SK-N-SH treated with all-trans-retinoic acid at 6 μM for 48 hours (cell line): ENCODE data around the gene IL36RN.

Source experiments
- ARNTL ChIP-seq: fragments of 450-650 bp; formaldehyde crosslinking; IDR thresholded peaks from 2 replicates; pipeline ENCODE4 v1.5.0; 2020; ENCODE audit warnings: low read depth, mild to moderate bottlenecking, moderate library complexity, borderline replicate concordance
- GLIS3 ChIP-seq: fragments of 250-450 bp; sonication (Bioruptor Pico); IDR thresholded peaks from 2 replicates; pipeline ENCODE4 v1.5.0; 2020; ENCODE audit warnings: mild to moderate bottlenecking, moderate library complexity
- RARB ChIP-seq: fragments of 250-450 bp; sonication (Bioruptor Pico); IDR thresholded peaks from 2 replicates; pipeline ENCODE4 v1.8.0; 2021; ENCODE audit warnings: mild to moderate bottlenecking, moderate library complexity
- ZC3H10 ChIP-seq: fragments of 250-450 bp; sonication (Bioruptor Pico); IDR thresholded peaks from 2 replicates; pipeline ENCODE4 v1.5.1; 2021; ENCODE audit warnings: mild to moderate bottlenecking, moderate library complexity
- ZFP3 ChIP-seq: fragments of 250-450 bp; sonication (Bioruptor Pico); IDR thresholded peaks from 2 replicates; pipeline ENCODE4 v1.5.0; 2020; ENCODE audit warnings: mild to moderate bottlenecking, moderate library complexity
- ZFP30 ChIP-seq: fragments of 450-650 bp; formaldehyde crosslinking; IDR thresholded peaks from 2 replicates; pipeline ENCODE4 v1.5.0; 2022; ENCODE audit warnings: mild to moderate bottlenecking, moderate library complexity
- ZNF565 ChIP-seq: fragments of 450-650 bp; formaldehyde crosslinking; conservative IDR thresholded peaks from 2 replicates; pipeline ENCODE4 v1.5.0; 2020; ENCODE audit warnings: low read depth, mild to moderate bottlenecking, moderate library complexity

DNA sequence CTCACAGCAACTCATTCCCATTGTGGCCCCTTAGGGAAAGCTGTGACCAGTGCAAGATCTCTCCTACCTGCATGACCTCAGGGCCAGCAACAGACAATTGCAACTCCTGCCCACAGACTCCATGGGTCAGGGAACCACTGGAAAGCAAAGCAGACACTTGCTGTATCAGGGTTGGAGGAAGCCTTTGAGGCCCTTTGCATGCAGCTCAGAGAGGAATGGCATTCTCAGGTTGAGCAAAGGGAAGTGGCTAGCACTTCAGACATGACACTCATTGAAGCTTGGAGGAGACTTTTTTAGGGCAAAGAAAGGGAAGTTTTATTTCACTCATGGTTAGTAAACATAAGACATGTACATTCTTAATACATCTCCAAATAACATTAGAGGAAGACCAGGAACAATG lies 30.9 kb downstream of the IL36RN start:
- no peak for TF ChIP-seq ZNF565
- TF ChIP-seq ZFP3 (CRISPR knock-in tag): no peak
- TF ChIP-seq ZC3H10: no peak
- TF ChIP-seq RARB: no peak
- no peak for TF ChIP-seq ZFP30 (CRISPR knock-in tag)
- no peak for TF ChIP-seq ARNTL (CRISPR knock-in tag)
- TF ChIP-seq GLIS3 (CRISPR knock-in tag): no peak
